K562 (cell line): ENCODE results near the gene LMAN1L. TPM values are rescaled to one million over a fixed set of nuclear protein-coding genes. Genes with fewer than 3 reads are reported as not detected.

ENCODE experiments used
- ATAC-seq: fragments of 200-7000 bp; cut with Tn5 transposase; 3 replicates; pipeline ENCODE4 v1.9.1; 2020; ENCODE audit warnings: moderate library complexity
- BruUV-seq: library from RNA; stranded (reverse); fragments of 400-500 nt; replicated peaks from 2 replicates; lab custom pipeline; 2021; lab: Mats Ljungman, UMichigan
- CTCF ChIA-PET: fragments of 300-600 bp; formaldehyde crosslinking; extraction: SDS; loops from one replicate; lab custom pipeline; 2021; ENCODE audit warnings: low intra/inter-chr PET ratio; lab: Yijun Ruan, JAX
- POLR2A ChIA-PET: fragments of 300-600, 350-650 bp; sonication (Branson Sonifier 250); formaldehyde crosslinking; extraction: SDS; loops from one replicate; lab custom pipeline; 2021; ENCODE audit warnings: antibody characterized with exemption, inconsistent platforms; lab: Yijun Ruan, JAX
- DNase-seq, 4 experiments: peaks; one replicate each; pipeline versions ENCODE4 v3.0.0 to v3.0.0-alpha.2; 2011 to 2018; ENCODE audit warnings: low spot score in 3 of 4, mixed read lengths in 3 of 4; ENCODE audit errors: extremely low read depth in 1 of 4
- FAIRE-seq: peaks from 2 replicates; lab custom pipeline; 2011; peaks lifted over from hg19 to GRCh38; lab: Jason Lieb, UNC
- H2AFZ ChIP-seq: 2 replicates; pipeline ENCODE4 v1.6.0; 2011; ENCODE audit warnings: low read depth, low read length, control low read depth, inconsistent platforms
- H3K27ac ChIP-seq: fragments of 200-600 bp; 3 replicates; pipeline ENCODE4 v1.8.0; 2011; ENCODE audit warnings: low read depth, mild to moderate bottlenecking, control low read depth, inconsistent platforms, low read length, moderate library complexity, mixed read lengths; ENCODE audit errors: extremely low read depth
- H3K27me3 ChIP-seq, 2 experiments: fragments of 300-600 bp in 1 of 2; 2 replicates in 1 of 2; 3 replicates in 1 of 2; pipeline versions ENCODE4 v1.6.0 to v1.8.0; 2011; ENCODE audit warnings: inconsistent platforms in 2 of 2, low read length in 2 of 2, mild to moderate bottlenecking in 1 of 2, mixed read lengths in 1 of 2, moderate library complexity in 1 of 2; ENCODE audit not compliant: control insufficient read depth in 2 of 2, insufficient read depth in 2 of 2
- H3K36me3 ChIP-seq: fragments of 300-600 bp; 3 replicates; pipeline ENCODE4 v1.8.0; 2011; ENCODE audit warnings: mild to moderate bottlenecking, low read length, inconsistent platforms; ENCODE audit not compliant: control insufficient read depth, insufficient read depth
- H3K4me1 ChIP-seq, 2 experiments: fragments of 200-600 bp in 1 of 2; replicated peaks in 1 of 2; 2 replicates in 1 of 2; 3 replicates in 1 of 2; pipeline versions ENCODE4 v1.5.1 to v1.8.0; 2011; ENCODE audit warnings: inconsistent platforms in 2 of 2, low read length in 2 of 2, mild to moderate bottlenecking in 1 of 2, mixed read lengths in 1 of 2, moderate library complexity in 1 of 2; ENCODE audit not compliant: control insufficient read depth in 2 of 2, insufficient read depth in 2 of 2
- H3K4me2 ChIP-seq: 2 replicates; pipeline ENCODE4 v1.6.1; 2011; ENCODE audit warnings: low read length, control low read depth, inconsistent platforms, mixed read lengths; ENCODE audit not compliant: insufficient read depth
- H3K4me3 ChIP-seq: fragments of 200-600 bp; sonication (generic), shearing (Covaris generic); 2 replicates; pipeline ENCODE4 v1.5.1; 2016; ENCODE audit warnings: control low read depth, inconsistent platforms
- H3K79me2 ChIP-seq: fragments of 200-600 bp; 3 replicates; pipeline ENCODE4 v1.8.0; 2011; ENCODE audit warnings: low read length, inconsistent platforms; ENCODE audit not compliant: control insufficient read depth, insufficient read depth
- H3K9ac ChIP-seq, 2 experiments: 2 replicates each; pipeline versions ENCODE4 v1.6.0 to v1.6.1; 2011; ENCODE audit warnings: low read depth in 2 of 2, low read length in 2 of 2, control low read depth in 1 of 2, inconsistent platforms in 1 of 2, mild to moderate bottlenecking in 1 of 2, mixed read lengths in 1 of 2; ENCODE audit not compliant: insufficient read depth in 1 of 2
- H3K9me1 ChIP-seq: one replicate; pipeline ENCODE4 v1.6.0; 2011; ENCODE audit warnings: inconsistent platforms, mild to moderate bottlenecking, low read length, moderate library complexity; ENCODE audit not compliant: control insufficient read depth, insufficient read depth
- H3K9me3 ChIP-seq: replicated peaks from 2 replicates; pipeline ENCODE4 v1.5.1; 2011; ENCODE audit warnings: low read depth, low read length, inconsistent platforms; ENCODE audit not compliant: control insufficient read depth, insufficient read depth
- H4K20me1 ChIP-seq: replicated peaks from 2 replicates; pipeline ENCODE4 v1.6.1; 2011; ENCODE audit warnings: low read length, inconsistent platforms, mixed read lengths; ENCODE audit not compliant: control insufficient read depth, insufficient read depth
- ADNP ChIP-seq: fragments of 200-800 bp; sonication (Bioruptor generic); IDR thresholded peaks from 2 replicates; pipeline ENCODE4 v1.6.1; 2016; ENCODE audit warnings: missing genetic modification characterization, missing compliant biosample characterization
- ASH1L ChIP-seq: fragments of 450-650 bp; IDR thresholded peaks from 2 replicates; pipeline ENCODE4 v1.6.1; 2018; ENCODE audit warnings: borderline replicate concordance, mild to moderate bottlenecking, low read depth; ENCODE audit not compliant: partially characterized antibody
- CTCF ChIP-seq, 3 experiments: IDR thresholded peaks in 2 of 3; conservative IDR thresholded peaks in 1 of 3; 2 replicates each; pipeline ENCODE4 v1.5.1; 2011 to 2012; ENCODE audit warnings: low read length in 3 of 3, mild to moderate bottlenecking in 3 of 3, control low read depth in 2 of 3, improper control_type of control experiment in 1 of 3, inconsistent platforms in 1 of 3, low read depth in 1 of 3, mixed read lengths in 1 of 3, moderate library complexity in 1 of 3; ENCODE audit not compliant: insufficient read depth in 2 of 3
- CUX1 ChIP-seq: fragments of 200-800 bp; sonication (Bioruptor generic); IDR thresholded peaks from 2 replicates; pipeline ENCODE4 v1.6.1; 2016; ENCODE audit warnings: missing genetic modification characterization, missing compliant biosample characterization
- HNRNPH1 ChIP-seq: fragments of 200-400 bp; formaldehyde crosslinking; optimal IDR thresholded peaks from 2 replicates; pipeline ENCODE3; 2017; ENCODE audit warnings: low read depth, mild to moderate bottlenecking, low read length, moderate library complexity
- JUNB ChIP-seq: fragments of 450-650 bp; formaldehyde crosslinking; conservative IDR thresholded peaks from 2 replicates; pipeline ENCODE4 v1.4.0; 2020; ENCODE audit warnings: mild to moderate bottlenecking
- KDM2B ChIP-seq: fragments of 250-450 bp; sonication (Bioruptor Pico); IDR thresholded peaks from 2 replicates; pipeline ENCODE4 v1.8.0; 2021; ENCODE audit warnings: mild to moderate bottlenecking, moderate library complexity
- NELFE ChIP-seq: IDR thresholded peaks from 2 replicates; pipeline ENCODE4 v1.6.1; 2011; ENCODE audit warnings: mild to moderate bottlenecking; ENCODE audit not compliant: insufficient read depth, insufficient read length
- NR2F6 ChIP-seq: fragments of 450-650 bp; formaldehyde crosslinking; IDR thresholded peaks from 2 replicates; pipeline ENCODE4 v1.4.0; 2020; ENCODE audit warnings: mild to moderate bottlenecking
- PYGO2 ChIP-seq: fragments of 450-650 bp; IDR thresholded peaks from 2 replicates; pipeline ENCODE4 v1.6.1; 2016; ENCODE audit warnings: mild to moderate bottlenecking, missing genetic modification characterization, moderate library complexity, missing compliant biosample characterization
- RBFOX2 ChIP-seq: fragments of 200-400 bp; formaldehyde crosslinking; IDR thresholded peaks from 2 replicates; pipeline ENCODE4 v1.6.1; 2017; ENCODE audit warnings: low read depth, mild to moderate bottlenecking, low read length, moderate library complexity
- TBL1XR1 ChIP-seq, 2 experiments: IDR thresholded peaks; 2 replicates each; pipeline ENCODE4 v1.6.1; 2012; ENCODE audit warnings: improper control_type of control experiment in 2 of 2, low read length in 2 of 2, mild to moderate bottlenecking in 1 of 2
- TRIM24 ChIP-seq, 2 experiments: fragments of 450-650 bp; IDR thresholded peaks; 2 replicates each; pipeline ENCODE4 v1.6.1; 2016
- ZNF589 ChIP-seq: fragments of 200-800 bp; sonication (Bioruptor generic); IDR thresholded peaks from 2 replicates; pipeline ENCODE4 v1.6.1; 2016; ENCODE audit warnings: low read depth, missing genetic modification characterization, missing compliant biosample characterization
- ZNF717 ChIP-seq: fragments of 250-450 bp; sonication (Bioruptor Pico); IDR thresholded peaks from 2 replicates; pipeline ENCODE4 v1.5.0; 2021
- WGBS: fragments of 100-300 bp; shearing (Covaris generic); methylation state at CpG from one replicate; pipeline ENCODE4 v1.1.6; 2016; ENCODE audit warnings: low coverage, mixed read lengths; ENCODE audit not compliant: insufficient coverage; ENCODE audit errors: missing lambda C conversion rate; 5-methylcytosine and 5-hydroxymethylcytosine counted together
- in situ Hi-C: fragments of 300-500 bp; cut with MboI; formaldehyde crosslinking; loops from 4 replicates; pipeline ENCODE4 v1.15.0; 2018; ENCODE audit warnings: inconsistent platforms, mixed read lengths
- intact Hi-C: fragments of 100-400 bp; cut with micrococcal nuclease; formaldehyde crosslinking; loops from 2 replicates; pipeline ENCODE4 v1.14.2; 2022
- polyA plus RNA-seq, 8 experiments: library from polyadenylated mRNA; depleted of rRNA in 4 of 8; stranded (reverse) in 5 of 8; unstranded in 3 of 8; fragments of >200 nt; fragmentation: Nextera tagmentation in 2 of 8; fragmentation: Illumina TruSeq in 1 of 8; extraction: Ambion mirVana in 2 of 8; extraction: Trizol in 1 of 8; gene quantifications; 2 replicates each; pipeline versions ENCODE4 v1.2.1 to v1.2.3, GENCODE V29; 2011 to 2014; ENCODE audit warnings: inconsistent platforms in 1 of 8, missing spikeins in 1 of 8
- total RNA-seq, 7 experiments: library from RNA; depleted of rRNA in 6 of 7; stranded (reverse); fragments of >200 nt in 6 of 7; fragmentation: Illumina TruSeq in 2 of 7; extraction: Trizol in 2 of 7; gene quantifications; 2 replicates each; pipeline versions ENCODE4 v1.2.1 to v1.2.3, GENCODE V29; 2011 to 2021; ENCODE audit warnings: low replicate concordance in 1 of 7
- TF ChIP-seq, protein P1 (sequence below): fragments of 250-450 bp; sonication (Bioruptor Pico); IDR thresholded peaks from 2 replicates; pipeline ENCODE4 v1.5.0; 2020; ENCODE audit warnings: mild to moderate bottlenecking

LMAN1L gene
- total and polyA plus RNA-seq, 9 of the 15 experiments (the other 6 are each of a cell fraction or from before 2014, with no cell fraction given), result not detected

GRCh38 chr15:74832826-74833225 is 20.2 kb downstream of the LMAN1L start:
- no peaks in the 10 kb centered on the region for H3K79me2 ChIP-seq
- H3K27me3 ChIP-seq, result peaks cover 6 to 24% of the 10 kb centered on the region in 2 experiments; a peak in 4 of 5 replicates
- in situ Hi-C loops, result no loop called here
- H3K9me3 ChIP-seq, result no peaks in the 10 kb centered on the region
- ChIA-PET POLR2A (no interaction called here), CTCF (no interaction called here)
- peak overlapping the region in 1 of 2 experiments; percentile 10; a peak in 1 of 4 replicates for H3K9ac ChIP-seq
- H3K4me1 ChIP-seq, result peaks cover 0 to 10% of the 10 kb centered on the region in 2 experiments; a peak in 1 of 5 replicates
- 5% methylated on average over 4 of the region's 4 CpGs for whole genome bisulfite sequencing
- H3K36me3 ChIP-seq, result peaks cover 21% of the 10 kb centered on the region; the same call in 1 of the 3 replicates
- peaks cover 12% of the 10 kb centered on the region; the same call in 1 of the 2 replicates for H4K20me1 ChIP-seq
- BruUV-seq, result no TSS peak
- FAIRE-seq, result no peak
- no peak overlapping the region for H2AFZ ChIP-seq
- no peaks in the 10 kb centered on the region for H3K9me1 ChIP-seq
- no peak overlapping the region for H3K4me3 ChIP-seq
- no peak for ATAC-seq
- TF ChIP-seq RBFOX2, result no peak
- TF ChIP-seq NR2F6 (CRISPR knock-in tag), result no peak
- TF ChIP-seq ASH1L, result no peak
- TF ChIP-seq CUX1 (CRISPR knock-in tag), result no peak
- no peak for TF ChIP-seq KDM2B (CRISPR knock-in tag)
- no peak for TF ChIP-seq JUNB (CRISPR knock-in tag)
- no peak for TF ChIP-seq PYGO2
- no peak for TF ChIP-seq ADNP (tag)
- TF ChIP-seq ZNF589 (CRISPR knock-in tag), result no peak
- no peak for TF ChIP-seq CTCF (IDR thresholded peaks at IDR 0.05 in 2 of 3, conservative IDR thresholded peaks at IDR 0.05 in 1 of 3; ENCODE audit: insufficient read depth in 2 of 3, low read depth in 1 of 3, low read length in 3 of 3)
- no peak for TF ChIP-seq TRIM24 (IDR thresholded peaks at IDR 0.05)
- TF ChIP-seq TBL1XR1 (IDR thresholded peaks at IDR 0.05; ENCODE audit: low read length in 2 of 2), result no peak
- TF ChIP-seq, protein P1, sequence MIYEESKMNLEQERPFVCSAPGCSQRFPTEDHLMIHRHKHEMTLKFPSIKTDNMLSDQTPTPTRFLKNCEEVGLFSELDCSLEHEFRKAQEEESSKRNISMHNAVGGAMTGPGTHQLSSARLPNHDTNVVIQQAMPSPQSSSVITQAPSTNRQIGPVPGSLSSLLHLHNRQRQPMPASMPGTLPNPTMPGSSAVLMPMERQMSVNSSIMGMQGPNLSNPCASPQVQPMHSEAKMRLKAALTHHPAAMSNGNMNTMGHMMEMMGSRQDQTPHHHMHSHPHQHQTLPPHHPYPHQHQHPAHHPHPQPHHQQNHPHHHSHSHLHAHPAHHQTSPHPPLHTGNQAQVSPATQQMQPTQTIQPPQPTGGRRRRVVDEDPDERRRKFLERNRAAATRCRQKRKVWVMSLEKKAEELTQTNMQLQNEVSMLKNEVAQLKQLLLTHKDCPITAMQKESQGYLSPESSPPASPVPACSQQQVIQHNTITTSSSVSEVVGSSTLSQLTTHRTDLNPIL (CRISPR knock-in tag), result no peak
- no peak for TF ChIP-seq NELFE
- no peak for TF ChIP-seq HNRNPH1
- no peak for TF ChIP-seq ZNF717 (CRISPR knock-in tag)
- no peak overlapping the region for H3K4me2 ChIP-seq
- no peak overlapping the region for H3K27ac ChIP-seq
- no peak for DNase-seq
- intact Hi-C loops, result no loop called here
